Caco-2 (cell line): ENCODE data around the gene CLIP2. TPM values are rescaled to one million over a fixed set of nuclear protein-coding genes. Genes with fewer than 3 reads are reported as not detected.

Experiments
- BruUV-seq: library from RNA; stranded (reverse); fragments of 400-500 nt; replicated peaks from 2 replicates; lab custom pipeline; 2021; lab: Mats Ljungman, UMichigan
- CTCF ChIA-PET: fragments of 300-600 bp; sonication (Branson Sonifier 250); formaldehyde crosslinking; loops from one replicate; lab custom pipeline; 2022; ENCODE audit warnings: antibody characterized with exemption; lab: Charles Lee
- POLR2A ChIA-PET: fragments of 300-600 bp; sonication (Branson Sonifier 250); formaldehyde crosslinking; loops from one replicate; lab custom pipeline; 2022; ENCODE audit warnings: antibody characterized with exemption; lab: Charles Lee
- DNase-seq, 2 experiments: peaks; one replicate each; pipeline versions ENCODE4 v3.0.0 to v3.0.0-alpha.2; 2020 to 2022
- H3K27me3 ChIP-seq: replicated peaks from 2 replicates; pipeline ENCODE4 v1.6.0; 2011; ENCODE audit warnings: low read length; ENCODE audit not compliant: control insufficient read depth, insufficient read depth
- H3K36me3 ChIP-seq: 2 replicates; pipeline ENCODE4 v1.5.1; 2011; ENCODE audit warnings: low read length; ENCODE audit not compliant: control insufficient read depth, insufficient read depth
- H3K4me1 ChIP-seq: fragments of 250-450 bp; sonication (Bioruptor Pico); 2 replicates; pipeline ENCODE4 v1.5.1; 2020; ENCODE audit warnings: mild to moderate bottlenecking
- H3K4me3 ChIP-seq: 2 replicates; pipeline ENCODE4 v1.5.1; 2011; ENCODE audit warnings: low read depth, mild to moderate bottlenecking, control low read depth, low read length
- H3K9me3 ChIP-seq: fragments of 250-450 bp; sonication (Bioruptor Pico); 2 replicates; pipeline ENCODE4 v1.5.1; 2020; ENCODE audit warnings: mild to moderate bottlenecking, moderate library complexity
- H3K27ac Mint-ChIP-seq: one replicate; pipeline ENCODE4 v1.8.0; 2022; ENCODE audit warnings: mixed read lengths; ENCODE audit not compliant: unreplicated experiment
- H3K27me3 Mint-ChIP-seq: one replicate; pipeline ENCODE4 v1.8.0; 2022; ENCODE audit warnings: mixed read lengths; ENCODE audit not compliant: insufficient read depth, unreplicated experiment
- H3K36me3 Mint-ChIP-seq: one replicate; pipeline ENCODE4 v1.8.0; 2022; ENCODE audit warnings: mild to moderate bottlenecking, mixed read lengths; ENCODE audit not compliant: insufficient read depth, unreplicated experiment
- H3K4me1 Mint-ChIP-seq: one replicate; pipeline ENCODE4 v1.8.0; 2022; ENCODE audit warnings: low read depth, mixed read lengths; ENCODE audit not compliant: unreplicated experiment
- H3K4me3 Mint-ChIP-seq: one replicate; pipeline ENCODE4 v1.8.0; 2022; ENCODE audit warnings: mild to moderate bottlenecking, moderate library complexity, mixed read lengths; ENCODE audit not compliant: unreplicated experiment
- H3K9me3 Mint-ChIP-seq: one replicate; pipeline ENCODE4 v1.8.0; 2022; ENCODE audit warnings: mixed read lengths; ENCODE audit not compliant: unreplicated experiment
- CTCF ChIP-seq, 2 experiments: fragments of 200-600 bp in 1 of 2; IDR thresholded peaks; 1 replicate in 1 of 2; 2 replicates in 1 of 2; pipeline versions ENCODE4 v1.5.1 to v1.8.0; 2011 to 2022; ENCODE audit warnings: antibody characterized with exemption in 1 of 2, control low read depth in 1 of 2, inconsistent platforms in 1 of 2, low read depth in 1 of 2, low read length in 1 of 2, mild to moderate bottlenecking in 1 of 2, moderate library complexity in 1 of 2; ENCODE audit not compliant: insufficient read depth in 1 of 2, severe bottlenecking in 1 of 2, unreplicated experiment in 1 of 2
- intact Hi-C: fragments of 100-400 bp; cut with micrococcal nuclease; formaldehyde crosslinking; loops from one replicate; pipeline ENCODE4 v1.10.0; 2022; ENCODE audit not compliant: unreplicated experiment
- total RNA-seq: library from RNA; stranded (reverse); gene quantifications from 2 replicates; pipeline ENCODE4 v1.2.3, GENCODE V29; 2022

CLIP2 gene
- total RNA-seq, 1 experiment from 2014 or later, result 19.5 TPM

GRCh38 chr7:74290981-74291441, 1.8 kb downstream of the CLIP2 start:
- Mint-ChIP-seq H3K36me3 (peaks cover 19% of the 10 kb centered on the region), H3K4me3 (peak overlapping the region; percentile 71), H3K9me3 (no peaks in the 10 kb centered on the region), H3K27me3 (no peaks in the 10 kb centered on the region), H3K27ac (peak overlapping the region; percentile 93), H3K4me1 (peaks cover 28% of the 10 kb centered on the region)
- POLR2A ChIA-PET, result interaction anchor here (0.9 kb wide), 1 partner anchor 11 kb away, joined by 4 read pairs; no protein-coding TSS in a partner anchor
- H3K4me1 ChIP-seq, result peaks cover 49% of the 10 kb centered on the region
- BruUV-seq, result no TSS peak
- DNase-seq, result no peak
- no peaks in the 10 kb centered on the region; the same call in 1 of the 2 replicates for H3K36me3 ChIP-seq
- TF ChIP-seq CTCF (IDR thresholded peaks at IDR 0.05; ENCODE audit: insufficient read depth in 1 of 2, low read depth in 1 of 2, low read length in 1 of 2, severe bottlenecking in 1 of 2, unreplicated experiment in 1 of 2), result no peak
- H3K4me3 ChIP-seq, result peak overlapping the region; percentile 76
- intact Hi-C loops, result loop anchor here (5.0 kb wide), 1 partner anchor 76 kb away; no protein-coding TSS in a partner anchor
- no peaks in the 10 kb centered on the region for H3K9me3 ChIP-seq
- H3K27me3 ChIP-seq, result no peaks in the 10 kb centered on the region
- CTCF ChIA-PET, result interaction anchor here (0.6 kb wide), 1 partner anchor 119 kb away, joined by 5 read pairs; no protein-coding TSS in a partner anchor

GRCh38 chr7:74291535-74291934, 2.3 kb downstream of the CLIP2 start:
- Histone ChIP-seq H3K4me3 (no peak overlapping the region), H3K9me3 (no peaks in the 10 kb centered on the region), H3K27me3 (no peaks in the 10 kb centered on the region), H3K36me3 (no peaks in the 10 kb centered on the region; the same call in 1 of the 2 replicates), H3K4me1 (peaks cover 49% of the 10 kb centered on the region)
- CTCF ChIA-PET, result interaction anchor here (1.0 kb wide), 1 partner anchor 17 kb away, joined by 4 read pairs; no protein-coding TSS in a partner anchor
- Mint-ChIP-seq H3K4me1 (peaks cover 28% of the 10 kb centered on the region), H3K4me3 (peak overlapping the region; percentile 71), H3K27ac (peak overlapping the region; percentile 93), H3K36me3 (peaks cover 19% of the 10 kb centered on the region), H3K9me3 (no peaks in the 10 kb centered on the region), H3K27me3 (no peaks in the 10 kb centered on the region)
- no peak for TF ChIP-seq CTCF (IDR thresholded peaks at IDR 0.05; ENCODE audit: insufficient read depth in 1 of 2, low read depth in 1 of 2, low read length in 1 of 2, severe bottlenecking in 1 of 2, unreplicated experiment in 1 of 2)
- BruUV-seq, result no TSS peak
- POLR2A ChIA-PET, result no interaction called here
- DNase-seq, result no peak
- intact Hi-C loops, result loop anchor here (5.0 kb wide), 1 partner anchor 76 kb away; no protein-coding TSS in a partner anchor

GRCh38 chr7:74292757-74293576, 3.8 kb downstream of the CLIP2 start:
- intact Hi-C loops, result loop anchor here (2.0 to 5.0 kb wide), 2 partner anchors 74 to 100 kb away; no protein-coding TSS in a partner anchor
- Mint-ChIP-seq H3K4me1 (peaks cover 40% of the 10 kb centered on the region), H3K4me3 (peak overlapping the region; percentile 71), H3K36me3 (peaks cover 19% of the 10 kb centered on the region), H3K27me3 (no peaks in the 10 kb centered on the region), H3K27ac (peak overlapping the region; percentile 93), H3K9me3 (no peaks in the 10 kb centered on the region)
- CTCF ChIA-PET, result interaction anchor here (0.6 to 1.3 kb wide), 3 partner anchors 18 to 87 kb away, joined by 3 to 10 read pairs (median 4); no protein-coding TSS in a partner anchor
- DNase-seq, result peak; percentile 87 to 92
- Histone ChIP-seq H3K27me3 (no peaks in the 10 kb centered on the region), H3K9me3 (no peaks in the 10 kb centered on the region), H3K4me3 (peak overlapping the region; percentile 24), H3K4me1 (peaks cover 49% of the 10 kb centered on the region), H3K36me3 (no peaks in the 10 kb centered on the region; the same call in 1 of the 2 replicates)
- peak in 1 of 2 experiments; percentile 14 for TF ChIP-seq CTCF (IDR thresholded peaks at IDR 0.05; ENCODE audit: insufficient read depth in 1 of 2, low read depth in 1 of 2, low read length in 1 of 2, severe bottlenecking in 1 of 2, unreplicated experiment in 1 of 2)
- POLR2A ChIA-PET, result interaction anchor here (0.6 kb wide), 1 partner anchor 31 kb away, joined by 5 read pairs; no protein-coding TSS in a partner anchor
- TSS peak; percentile 64 for BruUV-seq
